Measurements from ENCODE around the gene ULK1.

The ULK1 gene

GRCh38 chr12:131919051-131919347 is 24.6 kb downstream of the ULK1 start:
- no peak for DNase-seq (ENCODE audit: low spot score)
- no peak for FAIRE-seq

GRCh38 chr12:131919366-131920156 is 25.1 kb downstream of the ULK1 start:
- FAIRE-seq: no peak
- DNase-seq (ENCODE audit: low spot score): no peak

- no peak for FAIRE-seq
- no peak for DNase-seq (ENCODE audit: low spot score)
These were observed 25.7 kb downstream of the ULK1 start for GRCh38 chr12:131920157-131920508.

- DNase-seq (ENCODE audit: low spot score): no peak
- no peak for FAIRE-seq
These were observed 26.7 kb downstream of the ULK1 start for GRCh38 chr12:131920902-131921840.

- DNase-seq (ENCODE audit: low spot score) (no peak), FAIRE-seq (no peak)
These were observed 27.7 kb downstream of the ULK1 start for GRCh38 chr12:131921866-131922769.

- DNase-seq (ENCODE audit: low spot score): no peak
- FAIRE-seq: no peak
These were observed 28.4 kb downstream of the ULK1 start for GRCh38 chr12:131922772-131923171.

GRCh38 chr12:131923260-131923659 is 28.8 kb downstream of the ULK1 start:
- DNase-seq (ENCODE audit: low spot score) (no peak), FAIRE-seq (no peak)

GRCh38 chr12:131927110-131928079 is 33.0 kb downstream of the ULK1 start:
- FAIRE-seq (no peak), DNase-seq (ENCODE audit: low spot score) (no peak)

GRCh38 chr12:131928080-131928710 is 33.8 kb downstream of the ULK1 start:
- DNase-seq (ENCODE audit: low spot score): no peak
- FAIRE-seq: no peak

- peak; percentile 82 for DNase-seq (ENCODE audit: low spot score)
- FAIRE-seq: no peak
These were observed 34.5 kb downstream of the ULK1 start, which contains the start of gene PUS1 for GRCh38 chr12:131928711-131929580. TSS of gene PUS1 (plus strand) at chr12:131929276. CDS start at chr12:131929723, 447 bp downstream.

GRCh38 chr12:131929581-131930456 is 35.4 kb downstream of the ULK1 start:
- DNase-seq (ENCODE audit: low spot score): no peak
- no peak for FAIRE-seq

GRCh38 chr12:131930510-131930909 is 36.1 kb downstream of the ULK1 start:
- FAIRE-seq (no peak), DNase-seq (ENCODE audit: low spot score) (no peak)

GRCh38 chr12:131933387-131933786 is 39.0 kb downstream of the ULK1 start:
- DNase-seq (ENCODE audit: low spot score): no peak
- no peak for FAIRE-seq

- FAIRE-seq: no peak
- DNase-seq (ENCODE audit: low spot score): no peak
These were observed 40.1 kb downstream of the ULK1 start for GRCh38 chr12:131934535-131934934.

- no peak for FAIRE-seq
- no peak for DNase-seq (ENCODE audit: low spot score)
These were observed 43.7 kb downstream of the ULK1 start for GRCh38 chr12:131938082-131938481.

- FAIRE-seq: no peak
- DNase-seq (ENCODE audit: low spot score): no peak
These were observed 44.6 kb downstream of the ULK1 start for GRCh38 chr12:131939007-131939406.

GRCh38 chr12:131940141-131940547 is 45.7 kb downstream of the ULK1 start:
- FAIRE-seq (no peak), DNase-seq (ENCODE audit: low spot score) (no peak)

Measured in RCC 7860 (cell line).